Nephron progenitor cell (in vitro differentiated cells): Measurements from ENCODE around the gene BEGAIN.

Source experiments
- DNase-seq: peaks from one replicate; pipeline ENCODE4 v3.0.0; 2021
- H3K27ac Mint-ChIP-seq: 2 replicates; pipeline ENCODE4 v1.8.0; 2021; ENCODE audit warnings: mild to moderate bottlenecking, moderate library complexity, mixed read lengths
- H3K27me3 Mint-ChIP-seq: 2 replicates; pipeline ENCODE4 v1.8.0; 2021; ENCODE audit warnings: mild to moderate bottlenecking, low read depth, mixed read lengths; ENCODE audit not compliant: poor library complexity
- H3K36me3 Mint-ChIP-seq: 2 replicates; pipeline ENCODE4 v1.8.0; 2021; ENCODE audit warnings: low read depth, mixed read lengths
- H3K4me1 Mint-ChIP-seq: 2 replicates; pipeline ENCODE4 v1.8.0; 2021; ENCODE audit warnings: mixed read lengths
- H3K4me3 Mint-ChIP-seq: 2 replicates; pipeline ENCODE4 v1.8.0; 2021; ENCODE audit warnings: mild to moderate bottlenecking, moderate library complexity, mixed read lengths
- H3K9me3 Mint-ChIP-seq: 2 replicates; pipeline ENCODE4 v1.8.0; 2021; ENCODE audit warnings: mild to moderate bottlenecking, moderate library complexity, mixed read lengths
- CTCF ChIP-seq: fragments of 200-600 bp; sonication (generic); IDR thresholded peaks from 2 replicates; pipeline ENCODE4 v1.5.0; 2021; ENCODE audit warnings: antibody characterized with exemption

The BEGAIN gene

GRCh38 chr14:100532154-100532861 lies 54.9 kb downstream of the BEGAIN start:
- Mint-ChIP-seq H3K9me3 (no peaks in the 10 kb centered on the region), H3K27me3 (no peaks in the 10 kb centered on the region), H3K4me3 (no peak overlapping the region), H3K27ac (no peak overlapping the region), H3K36me3 (no peaks in the 10 kb centered on the region), H3K4me1 (peaks cover 41% of the 10 kb centered on the region)
- no peak for TF ChIP-seq CTCF
- peak; percentile 1 for DNase-seq

- H3K4me1 Mint-ChIP-seq: peaks cover 35% of the 10 kb centered on the region
- H3K27ac Mint-ChIP-seq: no peak overlapping the region
- H3K4me3 Mint-ChIP-seq: no peak overlapping the region
- no peaks in the 10 kb centered on the region for H3K36me3 Mint-ChIP-seq
- no peaks in the 10 kb centered on the region for H3K9me3 Mint-ChIP-seq
- no peak for DNase-seq
- no peak for TF ChIP-seq CTCF
- no peaks in the 10 kb centered on the region for H3K27me3 Mint-ChIP-seq
These were observed 55.8 kb downstream of the BEGAIN start for GRCh38 chr14:100531152-100532121.

GRCh38 chr14:100530270-100531072 lies 56.7 kb downstream of the BEGAIN start:
- no peaks in the 10 kb centered on the region for H3K9me3 Mint-ChIP-seq
- peaks cover 28% of the 10 kb centered on the region for H3K4me1 Mint-ChIP-seq
- no peaks in the 10 kb centered on the region for H3K27me3 Mint-ChIP-seq
- H3K4me3 Mint-ChIP-seq: no peak overlapping the region
- H3K27ac Mint-ChIP-seq: no peak overlapping the region
- no peak for DNase-seq
- H3K36me3 Mint-ChIP-seq: no peaks in the 10 kb centered on the region
- no peak for TF ChIP-seq CTCF

- Mint-ChIP-seq H3K9me3 (no peaks in the 10 kb centered on the region), H3K27me3 (no peaks in the 10 kb centered on the region), H3K27ac (no peak overlapping the region), H3K4me1 (peaks cover 30% of the 10 kb centered on the region), H3K4me3 (no peak overlapping the region), H3K36me3 (no peaks in the 10 kb centered on the region)
- DNase-seq: no peak
- TF ChIP-seq CTCF: no peak
These were observed 57.6 kb downstream of the BEGAIN start for GRCh38 chr14:100529561-100530031.

- peaks cover 30% of the 10 kb centered on the region for H3K4me1 Mint-ChIP-seq
These were observed 58.2 kb downstream of the BEGAIN start for GRCh38 chr14:100528962-100529560.

More at GRCh38 chr14:100528962-100529560, 58.2 kb downstream of the BEGAIN start:
- H3K4me3 Mint-ChIP-seq: no peak overlapping the region
- no peak for TF ChIP-seq CTCF
- no peaks in the 10 kb centered on the region for H3K36me3 Mint-ChIP-seq
- H3K9me3 Mint-ChIP-seq: no peaks in the 10 kb centered on the region
- no peak for DNase-seq
- H3K27me3 Mint-ChIP-seq: no peaks in the 10 kb centered on the region
- H3K27ac Mint-ChIP-seq: no peak overlapping the region
